HG02884 (cell line): ENCODE results near the gene MAST2.
"Not testable (repeated sequence)": the region's sequence is repeated elsewhere in the genome, so short reads cannot be mapped to it uniquely, and the experiment has no call there.

Source experiments
- ATAC-seq: cut with Tn5 transposase; IDR thresholded peaks from one replicate; pipeline ENCODE4 v1.9.1; 2021; ENCODE audit warnings: mild to moderate bottlenecking, moderate library complexity; ENCODE audit not compliant: unreplicated experiment

The MAST2 gene

GRCh38 chr1:45857101-45857700 lies 53.8 kb downstream of the MAST2 start:
- ATAC-seq, result no peak

DNA sequence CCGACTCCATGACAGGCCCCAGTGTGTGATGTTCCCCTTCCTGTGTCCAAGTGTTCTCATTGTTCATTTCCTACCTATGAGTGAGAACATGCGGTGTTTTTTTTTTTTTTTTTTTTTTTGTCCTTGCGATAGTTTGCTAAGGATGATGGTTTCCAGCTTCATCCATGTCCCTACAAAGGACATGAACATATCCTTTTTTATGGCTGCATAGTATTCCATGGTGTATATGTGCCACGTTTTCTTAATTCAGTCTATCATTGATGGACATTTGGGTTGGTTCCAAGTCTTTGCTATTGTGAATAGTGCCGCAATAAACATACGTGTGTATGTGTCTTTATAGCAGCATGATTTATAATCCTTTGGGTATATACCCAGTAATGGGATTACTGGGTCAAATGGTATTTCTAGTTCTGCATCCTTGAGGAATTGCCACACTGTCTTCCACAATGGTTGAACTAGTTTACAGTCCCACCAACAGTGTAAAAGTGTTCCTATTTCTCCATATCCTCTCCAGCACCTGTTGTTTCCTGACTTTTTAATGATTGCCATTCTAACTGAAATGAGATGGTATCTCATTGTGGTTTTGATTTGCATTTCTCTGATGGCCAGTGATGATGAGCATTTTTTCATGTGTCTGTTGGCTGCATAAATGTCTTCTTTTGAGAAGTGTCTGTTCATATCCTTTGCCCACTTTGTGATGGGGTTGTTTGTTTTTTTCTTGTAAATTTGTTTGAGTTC lies 54.5 kb downstream of the MAST2 start:
- ATAC-seq, result not testable (repeated sequence)

- ATAC-seq, result no peak
Measured at GRCh38 chr1:45859221-45859620, 55.8 kb downstream of the MAST2 start.

- ATAC-seq, result no peak
Measured at GRCh38 chr1:45862008-45862407, 58.6 kb downstream of the MAST2 start.

- ATAC-seq, result no peak
Measured at GRCh38 chr1:45863218-45863617, 59.8 kb downstream of the MAST2 start.

- no peak for ATAC-seq
Measured at GRCh38 chr1:45864167-45865106, 61.0 kb downstream of the MAST2 start.

- ATAC-seq, result no peak
Measured at GRCh38 chr1:45867697-45868348, 64.4 kb downstream of the MAST2 start.

DNA sequence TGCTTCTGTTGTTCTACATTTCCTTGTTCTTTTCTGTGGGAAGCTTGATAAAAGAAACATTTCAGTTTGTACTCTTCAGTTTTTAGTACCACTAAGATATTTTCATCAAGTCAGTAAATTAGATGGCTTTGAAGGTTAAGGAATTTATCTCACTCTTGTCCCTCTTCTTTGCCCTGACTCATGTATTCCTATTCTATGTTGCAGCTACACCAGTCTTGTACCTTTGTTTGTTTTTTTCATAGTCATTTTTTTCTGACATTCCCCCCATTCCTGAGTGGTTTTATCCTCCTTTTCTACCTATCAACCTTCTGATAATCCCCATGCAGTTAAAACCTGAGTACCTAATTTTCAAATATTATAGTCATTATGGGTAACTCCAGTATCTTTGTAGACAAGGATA lies 65.4 kb downstream of the MAST2 start:
- ATAC-seq, result no peak

- ATAC-seq, result no peak
Measured at GRCh38 chr1:45870500-45870899, 67.1 kb downstream of the MAST2 start.

GRCh38 chr1:45872173-45872801 lies 68.9 kb downstream of the MAST2 start:
- ATAC-seq, result not testable (repeated sequence)

GRCh38 chr1:45876000-45876617 lies 72.7 kb downstream of the MAST2 start:
- no peak for ATAC-seq

- ATAC-seq, result no peak
Measured at GRCh38 chr1:45877264-45877663, 73.9 kb downstream of the MAST2 start.

- ATAC-seq, result no peak
Measured at GRCh38 chr1:45879885-45880598, 76.6 kb downstream of the MAST2 start.

- no peak for ATAC-seq
Measured at GRCh38 chr1:45880930-45881329, 77.5 kb downstream of the MAST2 start.

DNA sequence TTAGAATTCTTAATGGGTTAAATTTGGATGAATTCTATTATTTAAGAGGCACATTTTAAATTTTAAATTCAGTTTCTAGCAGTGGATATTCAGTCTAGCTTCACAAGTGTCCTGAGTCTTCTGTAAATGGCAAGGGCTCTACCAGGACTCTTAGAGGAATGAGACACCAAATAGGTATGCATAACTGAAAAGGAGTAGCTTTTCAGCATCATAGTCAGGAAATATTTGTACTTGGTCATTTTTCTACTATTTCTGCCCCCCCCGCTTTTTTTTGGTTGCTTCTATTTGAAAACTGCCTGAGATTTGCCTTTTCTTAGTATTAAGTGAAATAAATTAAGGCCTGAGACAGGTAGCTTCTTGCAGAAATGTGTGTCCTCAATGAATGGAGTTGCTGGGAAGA lies 80.2 kb downstream of the MAST2 start:
- ATAC-seq, result no peak

DNA sequence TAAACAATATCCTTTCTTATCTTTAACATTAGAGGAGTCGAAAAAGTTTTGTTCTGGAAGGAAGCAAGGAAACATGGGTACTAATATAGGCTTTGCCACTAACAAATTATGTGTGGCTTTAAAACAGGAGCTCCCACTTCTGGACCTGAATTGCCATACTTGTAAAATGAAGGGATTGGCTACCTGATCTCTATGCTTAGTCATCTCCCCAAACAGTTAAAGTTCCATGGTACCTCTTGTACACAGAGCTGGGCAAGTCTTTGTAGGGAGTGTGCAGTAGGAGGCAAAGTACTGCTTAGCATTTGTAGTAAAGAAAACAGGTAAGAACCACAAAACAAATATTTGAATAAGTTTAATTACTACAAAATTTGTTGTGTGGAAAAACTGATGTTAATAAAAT lies 81.3 kb downstream of the MAST2 start:
- no peak for ATAC-seq

GRCh38 chr1:45886229-45886628 lies 82.8 kb downstream of the MAST2 start:
- no peak for ATAC-seq

DNA sequence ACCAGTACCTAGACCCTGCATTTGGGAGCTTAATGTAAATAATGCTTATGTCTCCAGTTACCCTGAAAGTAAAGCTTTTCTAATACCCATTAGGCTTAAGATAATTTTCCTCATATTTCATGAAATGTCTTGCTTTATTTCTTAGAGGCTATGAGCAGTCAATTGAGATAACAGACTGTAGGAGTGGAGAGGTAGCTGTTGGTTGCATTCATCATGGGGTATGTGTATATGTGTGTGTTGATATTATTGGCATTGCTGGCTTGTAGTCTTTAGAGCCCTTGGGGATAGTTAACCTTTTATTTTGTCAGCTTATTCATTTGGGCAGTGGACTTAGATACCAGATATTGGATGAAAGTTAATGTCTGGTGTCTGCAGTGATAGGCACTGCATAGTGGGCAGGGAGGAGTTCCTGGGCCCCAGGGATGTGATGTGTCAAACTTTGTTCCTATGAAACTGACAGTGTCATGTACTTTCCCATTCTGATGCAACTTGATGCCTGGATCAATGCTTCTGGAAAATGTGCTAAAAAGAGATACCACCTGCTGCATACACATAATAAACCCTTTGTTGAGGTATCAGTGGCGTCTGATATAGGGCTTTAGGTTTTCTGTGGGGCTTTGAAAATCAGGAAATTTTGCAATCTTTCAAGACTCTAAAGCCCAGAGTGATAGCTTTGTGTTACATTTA lies 83.9 kb downstream of the MAST2 start:
- ATAC-seq, result no peak

GRCh38 chr1:45890078-45890477 lies 86.7 kb downstream of the MAST2 start:
- ATAC-seq, result no peak
